HUES6 (cell line): ENCODE data around the gene HLA-DQB1.
"Not testable (repeated sequence)": the region's sequence is repeated elsewhere in the genome, so short reads cannot be mapped to it uniquely, and the experiment has no call there.

Experiments
- H3K27ac ChIP-seq: 2 replicates; pipeline ENCODE4 v1.7.0; 2013; ENCODE audit warnings: low read depth, mild to moderate bottlenecking, low read length, inconsistent platforms
- H3K27me3 ChIP-seq: 2 replicates; pipeline ENCODE4 v1.6.1; 2013; ENCODE audit warnings: low read length; ENCODE audit not compliant: control insufficient read depth, insufficient read depth
- H3K36me3 ChIP-seq: 2 replicates; pipeline ENCODE4 v1.6.1; 2013; ENCODE audit warnings: low read length; ENCODE audit not compliant: control insufficient read depth, insufficient read depth
- H3K4me1 ChIP-seq: 2 replicates; pipeline ENCODE4 v1.6.1; 2013; ENCODE audit warnings: low read length; ENCODE audit not compliant: control insufficient read depth, insufficient read depth
- H3K4me3 ChIP-seq: 2 replicates; pipeline ENCODE4 v1.5.1; 2013; ENCODE audit warnings: low read depth, low read length
- H3K9ac ChIP-seq: one replicate; pipeline ENCODE4 v1.6.1; 2013; ENCODE audit warnings: mild to moderate bottlenecking, low read length
- H3K9me3 ChIP-seq: 2 replicates; pipeline ENCODE4 v1.6.1; 2013; ENCODE audit warnings: low read depth, low read length; ENCODE audit not compliant: control insufficient read depth, insufficient read depth

Gene HLA-DQB1

DNA sequence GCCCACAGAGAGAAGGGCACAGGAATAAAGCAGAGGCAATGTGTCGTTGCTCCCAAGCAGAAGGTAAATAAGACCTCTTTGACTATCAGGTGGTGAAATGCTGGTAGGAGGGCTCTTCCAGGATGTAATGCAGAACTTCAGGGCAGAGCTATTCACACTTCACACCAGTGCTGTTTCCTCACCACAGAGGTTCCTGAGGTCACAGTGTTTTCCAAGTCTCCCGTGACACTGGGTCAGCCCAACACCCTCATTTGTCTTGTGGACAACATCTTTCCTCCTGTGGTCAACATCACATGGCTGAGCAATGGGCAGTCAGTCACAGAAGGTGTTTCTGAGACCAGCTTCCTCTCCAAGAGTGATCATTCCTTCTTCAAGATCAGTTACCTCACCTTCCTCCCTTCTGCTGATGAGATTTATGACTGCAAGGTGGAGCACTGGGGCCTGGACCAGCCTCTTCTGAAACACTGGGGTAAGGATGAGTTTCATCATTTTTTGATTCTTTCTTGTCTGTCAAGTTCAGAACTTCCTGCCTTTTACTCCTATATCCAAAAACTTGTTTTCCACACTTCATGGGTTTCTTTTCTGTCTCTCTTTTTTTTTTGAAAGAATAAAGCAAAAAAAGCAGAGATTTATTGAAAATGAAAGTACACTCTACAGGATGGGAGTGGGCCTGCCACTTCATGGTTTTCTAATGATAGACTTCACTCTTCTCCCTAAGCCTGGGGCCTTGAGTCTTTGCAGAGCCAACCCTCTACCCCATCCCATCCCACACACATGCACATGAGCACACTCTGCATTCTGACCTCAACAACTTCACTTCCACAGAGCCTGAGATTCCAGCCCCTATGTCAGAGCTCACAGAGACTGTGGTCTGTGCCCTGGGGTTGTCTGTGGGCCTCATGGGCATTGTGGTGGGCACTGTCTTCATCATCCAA, 24.4 kb downstream of the HLA-DQB1 start:
- not testable (repeated sequence) for H3K4me1 ChIP-seq, H3K27me3 ChIP-seq, H3K27ac ChIP-seq, H3K4me3 ChIP-seq, H3K36me3 ChIP-seq, H3K9ac ChIP-seq, H3K9me3 ChIP-seq

GRCh38 chr6:32641122-32641521, 25.3 kb downstream of the HLA-DQB1 start:
- no peaks in the 10 kb centered on the region for H3K9me3 ChIP-seq
- no peak overlapping the region for H3K4me3 ChIP-seq
- H3K27ac ChIP-seq: no peak overlapping the region
- H3K27me3 ChIP-seq: no peaks in the 10 kb centered on the region
- no peak overlapping the region for H3K9ac ChIP-seq
- no peaks in the 10 kb centered on the region for H3K36me3 ChIP-seq
- no peaks in the 10 kb centered on the region for H3K4me1 ChIP-seq

GRCh38 chr6:32639440-32640394, 26.7 kb downstream of the HLA-DQB1 start:
- no peaks in the 10 kb centered on the region for H3K4me1 ChIP-seq
- no peaks in the 10 kb centered on the region for H3K36me3 ChIP-seq
- H3K27me3 ChIP-seq: no peaks in the 10 kb centered on the region
- no peak overlapping the region for H3K4me3 ChIP-seq
- no peak overlapping the region for H3K9ac ChIP-seq
- H3K27ac ChIP-seq: no peak overlapping the region
- H3K9me3 ChIP-seq: no peaks in the 10 kb centered on the region

DNA sequence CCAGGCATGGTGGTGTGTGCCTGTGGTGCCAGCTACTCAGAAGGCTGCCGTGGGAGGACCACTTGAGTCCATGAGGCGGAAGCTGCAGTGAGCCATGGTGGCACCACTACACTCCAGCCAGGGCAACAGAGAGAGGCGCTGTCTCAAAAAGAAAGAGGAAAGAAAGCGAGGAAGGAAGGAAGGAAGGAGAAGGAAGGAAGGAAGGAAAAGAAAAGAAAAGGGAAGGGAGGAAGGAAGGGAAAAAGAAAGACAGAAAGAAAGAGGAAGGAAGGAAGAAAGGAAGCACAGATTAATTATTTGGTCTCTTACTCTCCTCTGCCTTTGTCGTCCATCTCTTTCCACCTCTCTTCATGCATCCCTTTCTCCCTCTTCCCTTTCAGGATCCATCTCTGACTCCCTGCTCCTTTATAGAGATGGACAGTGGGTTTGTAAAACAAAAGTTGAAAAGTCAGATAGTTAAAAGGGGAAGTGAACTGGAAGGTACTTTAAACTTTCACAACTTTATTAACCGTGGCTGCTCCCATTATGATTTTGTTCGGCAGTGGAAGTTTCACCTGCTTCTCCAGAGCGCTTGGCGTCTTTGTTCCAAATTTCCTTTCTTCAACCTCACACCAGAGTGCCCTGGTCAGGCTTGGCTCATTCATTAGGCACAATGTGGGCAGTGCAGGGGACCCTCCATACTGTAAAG, 27.8 kb downstream of the HLA-DQB1 start:
- Histone ChIP-seq H3K4me1 (no peaks in the 10 kb centered on the region), H3K27ac (no peak overlapping the region), H3K4me3 (no peak overlapping the region)

DNA sequence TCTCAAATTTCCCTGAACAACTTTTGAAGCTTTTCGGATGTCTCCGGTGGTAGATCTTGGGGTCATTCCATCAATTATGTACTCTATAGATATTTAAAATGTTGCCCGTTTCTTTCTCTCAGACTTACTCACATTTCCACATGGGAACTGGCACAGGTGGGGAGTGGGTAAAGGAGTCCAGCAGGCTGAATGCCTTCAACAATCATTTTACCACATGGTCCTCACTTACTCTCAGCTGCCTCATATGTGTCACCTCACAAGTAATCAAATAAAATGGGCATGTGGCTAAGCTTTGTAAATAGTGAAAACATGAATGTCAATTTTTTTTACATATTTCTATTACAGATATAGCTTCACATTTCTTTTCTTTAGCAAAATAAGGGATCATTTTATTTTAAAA, 28.6 kb downstream of the HLA-DQB1 start:
- Histone ChIP-seq H3K9ac (no peak overlapping the region), H3K27me3 (no peaks in the 10 kb centered on the region), H3K4me3 (no peak overlapping the region), H3K27ac (no peak overlapping the region), H3K4me1 (no peaks in the 10 kb centered on the region), H3K9me3 (no peaks in the 10 kb centered on the region), H3K36me3 (no peaks in the 10 kb centered on the region)

More for the DNA sequence above, 27.8 kb downstream of the HLA-DQB1 start:
- no peaks in the 10 kb centered on the region for H3K27me3 ChIP-seq
- no peaks in the 10 kb centered on the region for H3K9me3 ChIP-seq
- no peaks in the 10 kb centered on the region for H3K36me3 ChIP-seq
- H3K9ac ChIP-seq: no peak overlapping the region

GRCh38 chr6:32637219-32637880, 29.1 kb downstream of the HLA-DQB1 start, which contains the start of gene HLA-DQA1:
Gene HLA-DQA1 (plus strand): TSS chr6:32637406. CDS start chr6:32637459, 53 bp downstream.
- H3K27me3 ChIP-seq: no peaks in the 10 kb centered on the region
- no peak within 1 kb of the TSS for H3K27ac ChIP-seq
- no peaks in the 10 kb centered on the region for H3K4me1 ChIP-seq
- no peaks in the 10 kb centered on the region for H3K36me3 ChIP-seq
- H3K9ac ChIP-seq: no peak within 1 kb of the TSS
- H3K4me3 ChIP-seq: no peak within 1 kb of the TSS
- H3K9me3 ChIP-seq: no peaks in the 10 kb centered on the region

GRCh38 chr6:32635526-32636123, 30.8 kb downstream of the HLA-DQB1 start:
- Histone ChIP-seq H3K9me3 (no peaks in the 10 kb centered on the region), H3K4me1 (no peaks in the 10 kb centered on the region), H3K27ac (no peak overlapping the region), H3K27me3 (no peaks in the 10 kb centered on the region), H3K36me3 (no peaks in the 10 kb centered on the region), H3K9ac (no peak overlapping the region), H3K4me3 (no peak overlapping the region)

DNA sequence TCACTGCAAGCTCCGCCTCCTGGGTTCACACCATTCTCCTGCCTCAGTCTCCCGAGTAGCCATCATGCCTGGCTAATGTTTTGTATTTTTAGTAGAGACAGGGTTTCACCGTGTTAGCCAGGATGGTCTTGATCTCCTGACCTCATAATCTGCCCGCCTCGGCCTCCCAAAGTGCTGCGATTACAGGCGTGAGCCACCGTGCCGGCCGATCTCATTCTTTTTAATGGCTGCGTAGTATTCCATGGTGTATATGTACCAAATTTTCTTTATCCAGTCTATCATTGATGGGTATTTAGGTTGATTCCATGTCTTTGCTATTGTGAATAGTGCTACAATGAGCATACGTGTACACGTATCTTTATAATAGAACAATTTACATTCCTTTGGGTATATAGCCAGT, 36.7 kb downstream of the HLA-DQB1 start:
- H3K36me3 ChIP-seq, H3K4me3 ChIP-seq, H3K27me3 ChIP-seq, H3K27ac ChIP-seq, H3K4me1 ChIP-seq, H3K9me3 ChIP-seq, H3K9ac ChIP-seq: not testable (repeated sequence)

DNA sequence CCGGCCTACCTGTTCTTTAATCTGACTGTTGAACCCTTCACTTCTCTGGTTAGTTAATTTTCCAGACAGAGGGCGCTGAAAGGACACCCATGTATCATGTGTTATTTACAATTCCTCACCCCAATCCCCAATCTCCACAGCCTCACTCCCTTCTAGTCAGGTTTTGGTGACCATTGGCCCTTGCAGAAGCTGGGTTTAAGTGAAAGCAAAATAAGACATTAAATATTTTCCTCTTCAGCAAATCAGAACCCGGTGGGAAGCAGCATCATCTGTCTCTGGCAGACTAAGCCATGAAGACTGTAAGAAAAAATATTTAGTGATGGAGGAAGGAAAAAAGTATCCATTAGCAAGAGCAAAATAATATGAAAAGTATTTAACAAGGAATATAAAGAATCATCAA, 38.6 kb downstream of the HLA-DQB1 start:
- Histone ChIP-seq H3K4me1 (no peaks in the 10 kb centered on the region), H3K9ac (no peak overlapping the region), H3K9me3 (no peaks in the 10 kb centered on the region), H3K4me3 (no peak overlapping the region), H3K36me3 (no peaks in the 10 kb centered on the region), H3K27ac (no peak overlapping the region), H3K27me3 (no peaks in the 10 kb centered on the region)

DNA sequence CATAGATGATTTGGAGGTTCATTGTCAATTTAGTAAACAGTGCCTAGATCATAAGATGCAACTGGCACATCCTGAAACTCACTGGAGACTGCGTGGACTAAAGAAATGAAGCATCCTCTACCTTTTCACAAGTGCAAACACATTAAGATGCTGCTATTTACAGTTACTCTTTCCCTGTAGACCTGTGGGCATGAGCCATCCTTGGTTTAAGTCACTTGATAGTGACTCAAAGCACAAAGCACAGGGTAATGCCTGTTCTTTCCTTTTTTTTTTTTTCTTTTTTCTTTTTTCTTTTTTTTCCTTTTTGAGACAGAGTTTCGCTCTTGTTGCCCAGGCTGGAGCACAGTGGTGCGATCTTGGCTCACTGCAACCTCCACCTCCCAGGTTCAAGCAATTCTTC, 39.2 kb downstream of the HLA-DQB1 start:
- no peaks in the 10 kb centered on the region for H3K27me3 ChIP-seq
- no peak overlapping the region for H3K9ac ChIP-seq
- no peak overlapping the region for H3K27ac ChIP-seq
- H3K9me3 ChIP-seq: no peaks in the 10 kb centered on the region
- H3K4me3 ChIP-seq: no peak overlapping the region
- no peaks in the 10 kb centered on the region for H3K36me3 ChIP-seq
- H3K4me1 ChIP-seq: peaks cover under 1% of the 10 kb centered on the region; the same call in 1 of the 2 replicates
